Activated CD8-positive, alpha-beta memory T cell treated with anti-CD3 and anti-CD28 coated beads, Interleukin-2, amount 50 U/mL, for 24 hours (primary cell): ENCODE data around the gene MYOZ2.
"Not testable (repeated sequence)": the region's sequence is repeated elsewhere in the genome, so short reads cannot be mapped to it uniquely, and the experiment has no call there.

Experiments used
- DNase-seq: peaks from one replicate; pipeline ENCODE4 v3.0.0-alpha.2; 2020; ENCODE audit errors: extremely low read depth

MYOZ2 gene

GRCh38 chr4:119128148-119128547, 7.5 kb upstream of the MYOZ2 start:
- no peak for DNase-seq

GRCh38 chr4:119130365-119131065, 5.1 kb upstream of the MYOZ2 start:
- no peak for DNase-seq

- DNase-seq = no peak
Measured at GRCh38 chr4:119131164-119131563, 4.5 kb upstream of the MYOZ2 start.

GRCh38 chr4:119132306-119132705, 3.3 kb upstream of the MYOZ2 start:
- DNase-seq = no peak

- DNase-seq = no peak
Measured at GRCh38 chr4:119136546-119136945, 914 bp downstream of the MYOZ2 start.

GRCh38 chr4:119138046-119138445, 2.4 kb downstream of the MYOZ2 start:
- DNase-seq = no peak

GRCh38 chr4:119139311-119139710, 3.7 kb downstream of the MYOZ2 start:
- no peak for DNase-seq

GRCh38 chr4:119139822-119140252, 4.2 kb downstream of the MYOZ2 start:
- no peak for DNase-seq

- DNase-seq = not testable (repeated sequence)
Measured at GRCh38 chr4:119141283-119141682, 5.7 kb downstream of the MYOZ2 start.

- no peak for DNase-seq
Measured at GRCh38 chr4:119142833-119143232, 7.2 kb downstream of the MYOZ2 start.

GRCh38 chr4:119143341-119143740, 7.7 kb downstream of the MYOZ2 start:
- DNase-seq = not testable (repeated sequence)

GRCh38 chr4:119149110-119149509, 13.5 kb downstream of the MYOZ2 start:
- no peak for DNase-seq

GRCh38 chr4:119151161-119151560, 15.5 kb downstream of the MYOZ2 start:
- DNase-seq = no peak

GRCh38 chr4:119152741-119153140, 17.1 kb downstream of the MYOZ2 start:
- DNase-seq = no peak

- no peak for DNase-seq
Measured at GRCh38 chr4:119162174-119162573, 26.5 kb downstream of the MYOZ2 start.

GRCh38 chr4:119165767-119166166, 30.1 kb downstream of the MYOZ2 start:
- DNase-seq = no peak

GRCh38 chr4:119170195-119170594, 34.6 kb downstream of the MYOZ2 start:
- no peak for DNase-seq

GRCh38 chr4:119172223-119172622, 36.6 kb downstream of the MYOZ2 start:
- no peak for DNase-seq

GRCh38 chr4:119173729-119174361, 38.2 kb downstream of the MYOZ2 start:
- not testable (repeated sequence) for DNase-seq

- no peak for DNase-seq
Measured at GRCh38 chr4:119179011-119179410, 43.4 kb downstream of the MYOZ2 start.

GRCh38 chr4:119184128-119184527, 48.5 kb downstream of the MYOZ2 start:
- DNase-seq = no peak

- no peak for DNase-seq
Measured at GRCh38 chr4:119189638-119190037, 54.0 kb downstream of the MYOZ2 start.

GRCh38 chr4:119190354-119190753, 54.7 kb downstream of the MYOZ2 start:
- no peak for DNase-seq

GRCh38 chr4:119191505-119191904, 55.9 kb downstream of the MYOZ2 start:
- no peak for DNase-seq
